Panc1 (cell line): ENCODE measurements around the gene BACE2. TPM values are rescaled to one million over a fixed set of nuclear protein-coding genes. Genes with fewer than 3 reads are reported as not detected.

Experiments
- ATAC-seq: fragments of 200-7000 bp; cut with Tn5 transposase; 2 replicates; pipeline ENCODE4 v1.9.1; 2020; ENCODE audit warnings: mild to moderate bottlenecking, moderate library complexity
- BruUV-seq: library from RNA; stranded (reverse); fragments of 400-500 nt; replicated peaks from 2 replicates; lab custom pipeline; 2021; lab: Mats Ljungman, UMichigan
- CTCF ChIA-PET: fragments of 300-600 bp; sonication (Branson Sonifier 250); formaldehyde crosslinking; loops from one replicate; lab custom pipeline; 2022; ENCODE audit warnings: antibody characterized with exemption; lab: Charles Lee
- POLR2A ChIA-PET: fragments of 300-600 bp; sonication (Branson Sonifier 250); formaldehyde crosslinking; loops from one replicate; lab custom pipeline; 2022; ENCODE audit warnings: antibody characterized with exemption; lab: Charles Lee
- DNase-seq: peaks from one replicate; pipeline ENCODE4 v3.0.0-alpha.2; 2010; ENCODE audit warnings: low read depth, low spot score
- H3K27ac ChIP-seq: 2 replicates; pipeline ENCODE4 v1.5.1; 2011; ENCODE audit warnings: mild to moderate bottlenecking, low read length, inconsistent platforms
- H3K27me3 ChIP-seq: fragments of 200-500 bp; sonication (Bioruptor generic); 2 replicates; pipeline ENCODE4 v1.6.0; 2014; ENCODE audit warnings: low read length, inconsistent platforms; ENCODE audit not compliant: control insufficient read depth, insufficient read depth
- H3K36me3 ChIP-seq: fragments of 200-500 bp; sonication (Bioruptor generic); 2 replicates; pipeline ENCODE4 v1.5.1; 2014; ENCODE audit warnings: inconsistent platforms, mild to moderate bottlenecking, low read length, moderate library complexity; ENCODE audit not compliant: control insufficient read depth, insufficient read depth
- H3K4me1 ChIP-seq: 2 replicates; pipeline ENCODE4 v1.5.1; 2011; ENCODE audit warnings: inconsistent platforms, mild to moderate bottlenecking, low read length, moderate library complexity; ENCODE audit not compliant: control insufficient read depth, insufficient read depth
- H3K4me3 ChIP-seq, 2 experiments: 2 replicates each; pipeline ENCODE4 v1.5.1; 2011 to 2012; ENCODE audit warnings: low read depth in 2 of 2, low read length in 2 of 2, mild to moderate bottlenecking in 2 of 2, inconsistent platforms in 1 of 2, moderate library complexity in 1 of 2
- H3K9me3 ChIP-seq: fragments of 200-500 bp; sonication (Bioruptor generic); 2 replicates; pipeline ENCODE4 v1.5.1; 2014; ENCODE audit warnings: low read depth, mild to moderate bottlenecking, inconsistent platforms, low read length, moderate library complexity; ENCODE audit not compliant: control insufficient read depth, insufficient read depth
- CTCF ChIP-seq: fragments of 450-650 bp; IDR thresholded peaks from 2 replicates; pipeline ENCODE4 v1.5.1; 2017; ENCODE audit warnings: mild to moderate bottlenecking
- POLR2AphosphoS5 ChIP-seq: IDR thresholded peaks from 2 replicates; pipeline ENCODE4 v1.6.1; 2012; ENCODE audit warnings: mild to moderate bottlenecking, low read depth, low read length, moderate library complexity
- REST ChIP-seq, 2 experiments: IDR thresholded peaks; 2 replicates each; pipeline ENCODE4 v1.6.1; 2011 to 2012; ENCODE audit warnings: low read depth in 2 of 2, control low read depth in 1 of 2, low read length in 1 of 2, mild to moderate bottlenecking in 1 of 2, moderate library complexity in 1 of 2; ENCODE audit not compliant: insufficient read depth in 1 of 2
- SIN3A ChIP-seq: IDR thresholded peaks from 2 replicates; pipeline ENCODE4 v1.6.1; 2012; ENCODE audit warnings: low read depth, mild to moderate bottlenecking, low read length, moderate library complexity, borderline replicate concordance; ENCODE audit not compliant: insufficient read depth
- TCF7L2 ChIP-seq: IDR thresholded peaks from 2 replicates; pipeline ENCODE4 v1.6.1; 2011; ENCODE audit warnings: mild to moderate bottlenecking, low read depth, low read length, inconsistent platforms
- in situ Hi-C: cut with HindIII; loops from 2 replicates; pipeline ENCODE4 v1.10.0; 2016; ENCODE audit warnings: low sequenced_read_pairs, low pct_unique_long_range_greater_than_20kb
- intact Hi-C: fragments of 100-400 bp; cut with micrococcal nuclease; formaldehyde crosslinking; loops from one replicate; pipeline ENCODE4 v1.10.0; 2022; ENCODE audit not compliant: unreplicated experiment
- total RNA-seq: library from RNA; stranded (reverse); gene quantifications from one replicate; pipeline ENCODE4 v1.2.1, GENCODE V29; 2021; ENCODE audit not compliant: unreplicated experiment

The BACE2 gene
- total RNA-seq, 1 experiment from 2014 or later, result 16.3 TPM

- Histone ChIP-seq H3K4me1 (no peaks in the 10 kb centered on the region), H3K27ac (no peak overlapping the region), H3K4me3 (no peak overlapping the region), H3K27me3 (no peaks in the 10 kb centered on the region), H3K9me3 (peaks cover 4% of the 10 kb centered on the region; the same call in 1 of the 2 replicates), H3K36me3 (no peaks in the 10 kb centered on the region)
- BruUV-seq, result no TSS peak
- TF ChIP-seq CTCF, result no peak
- CTCF ChIA-PET, result no interaction called here
- ATAC-seq (no peak), DNase-seq (no peak)
- in situ Hi-C loops, result no loop called here
- POLR2A ChIA-PET, result no interaction called here
- intact Hi-C loops, result no loop called here
These were observed 7.9 kb upstream of the BACE2 start for GRCh38 chr21:41160036-41160435.

- POLR2A ChIA-PET, result no interaction called here
- CTCF ChIA-PET, result no interaction called here
- Histone ChIP-seq H3K9me3 (peaks cover 4% of the 10 kb centered on the region; the same call in 1 of the 2 replicates), H3K27ac (no peak overlapping the region), H3K4me3 (no peak overlapping the region), H3K36me3 (no peaks in the 10 kb centered on the region), H3K27me3 (no peaks in the 10 kb centered on the region), H3K4me1 (no peaks in the 10 kb centered on the region; the same call in 1 of the 2 replicates)
- in situ Hi-C loops (no loop called here), intact Hi-C loops (no loop called here)
- ATAC-seq, result no peak
- DNase-seq, result no peak
- no TSS peak for BruUV-seq
- TF ChIP-seq SIN3A (no peak), CTCF (no peak), TCF7L2 (no peak), POLR2AphosphoS5 (no peak), REST (IDR thresholded peaks at IDR 0.05; ENCODE audit: insufficient read depth in 1 of 2, low read depth in 2 of 2, low read length in 1 of 2) (no peak)
These were observed 6.5 kb upstream of the BACE2 start for GRCh38 chr21:41161428-41161827.

GRCh38 chr21:41162096-41162495 is 5.9 kb upstream of the BACE2 start:
- no peak for DNase-seq
- no peaks in the 10 kb centered on the region for H3K27me3 ChIP-seq
- no peaks in the 10 kb centered on the region for H3K36me3 ChIP-seq
- BruUV-seq, result no TSS peak
- ChIA-PET CTCF (no interaction called here), POLR2A (no interaction called here)
- peaks cover 4% of the 10 kb centered on the region; the same call in 1 of the 2 replicates for H3K9me3 ChIP-seq
- ATAC-seq, result no peak
- intact Hi-C loops, result no loop called here
- in situ Hi-C loops, result no loop called here
- no peaks in the 10 kb centered on the region; the same call in 1 of the 2 replicates for H3K4me1 ChIP-seq
- TF ChIP-seq CTCF, result no peak
- TF ChIP-seq SIN3A, result no peak
- no peak for TF ChIP-seq TCF7L2
- TF ChIP-seq REST (IDR thresholded peaks at IDR 0.05; ENCODE audit: insufficient read depth in 1 of 2, low read depth in 2 of 2, low read length in 1 of 2), result no peak
- no peak for TF ChIP-seq POLR2AphosphoS5
- H3K4me3 ChIP-seq, result no peak overlapping the region
- no peak overlapping the region for H3K27ac ChIP-seq
